Measurements from ENCODE around the gene NHLRC2. TPM values are rescaled to one million over a fixed set of nuclear protein-coding genes. Genes with fewer than 3 reads are reported as not detected.
"Not testable (repeated sequence)": the region's sequence is repeated elsewhere in the genome, so short reads cannot be mapped to it uniquely, and the experiment has no call there.

Gene NHLRC2
- polyA plus RNA-seq (2013, experiment 1 of 2), result 6.8 TPM
- 6.9 TPM for polyA plus RNA-seq (2013, experiment 2 of 2)

- Histone ChIP-seq H2BK120ac (ENCODE audit: low read depth, low read length) (peak within 1 kb of the TSS; percentile 15), H2BK5ac (ENCODE audit: low read length) (peak within 1 kb of the TSS; percentile 87), H2AK5ac (ENCODE audit: low read length) (no peak within 1 kb of the TSS), H4K8ac (ENCODE audit: low read depth, low read length) (peak within 1 kb of the TSS; percentile 83), H4K5ac (ENCODE audit: low read length) (peak within 1 kb of the TSS; percentile 48), H3K18ac (ENCODE audit: low read length) (peak within 1 kb of the TSS; percentile 92), H3K56ac (ENCODE audit: low read length) (peak within 1 kb of the TSS; percentile 99), H3K36me3 (ENCODE audit: control insufficient read depth, insufficient read depth, low read length) (no peaks in the 10 kb centered on the region), H3K27me3 (ENCODE audit: insufficient read depth, low read length, poor library complexity) (no peaks in the 10 kb centered on the region), H3K27ac (ENCODE audit: low read depth, low read length) (peak within 1 kb of the TSS; percentile 24), H3K4ac (ENCODE audit: low read depth, low read length) (peak within 1 kb of the TSS; percentile 78), H3K4me1 (ENCODE audit: control insufficient read depth, low read depth, low read length) (peaks cover 4% of the 10 kb centered on the region), H3K4me2 (ENCODE audit: low read length) (peak within 1 kb of the TSS; percentile 34), H3K9ac (ENCODE audit: low read length) (peak within 1 kb of the TSS; percentile 95), H3K23ac (ENCODE audit: low read length) (peak within 1 kb of the TSS; percentile 82), H2BK15ac (replicated peaks; ENCODE audit: low read depth) (no peak within 1 kb of the TSS), H3K79me2 (ENCODE audit: control insufficient read depth, insufficient read depth, low read length) (peaks cover 10% of the 10 kb centered on the region), H3K4me3 (ENCODE audit: low read length) (peak within 1 kb of the TSS; percentile 89), H3K79me1 (ENCODE audit: low read length) (peaks cover 4% of the 10 kb centered on the region)
- peak; percentile 90 for DNase-seq
- WGBS (ENCODE audit: extremely low coverage, insufficient coverage, low lambda C conversion rate), result no CpG with 5 or more reads among the region's 39 CpGs
These were observed at the start of gene NHLRC2, which contains the start of gene DCLRE1A for GRCh38 chr10:113854013-113854760. Gene NHLRC2, plus strand, starts transcription at chr10:113854661. Its CDS starts 212 bp downstream, at chr10:113854873. Gene DCLRE1A, minus strand, starts transcription at chr10:113854082. Its CDS starts 900 bp downstream, at chr10:113853182.

- no CpG with 5 or more reads among the region's 4 CpGs for WGBS (ENCODE audit: extremely low coverage, insufficient coverage, low lambda C conversion rate)
- H4K5ac ChIP-seq (ENCODE audit: low read length), result no peak overlapping the region
- no peak overlapping the region for H4K8ac ChIP-seq (ENCODE audit: low read depth, low read length)
- H2AK5ac ChIP-seq (ENCODE audit: low read length), result no peak overlapping the region
- H3K79me1 ChIP-seq (ENCODE audit: low read length), result no peaks in the 10 kb centered on the region
- H3K27me3 ChIP-seq (ENCODE audit: insufficient read depth, low read length, poor library complexity), result no peaks in the 10 kb centered on the region
- no peak overlapping the region for H3K18ac ChIP-seq (ENCODE audit: low read length)
- H3K23ac ChIP-seq (ENCODE audit: low read length), result no peak overlapping the region
- no peak overlapping the region for H3K27ac ChIP-seq (ENCODE audit: low read depth, low read length)
- no peaks in the 10 kb centered on the region for H3K79me2 ChIP-seq (ENCODE audit: control insufficient read depth, insufficient read depth, low read length)
- H2BK120ac ChIP-seq (ENCODE audit: low read depth, low read length), result no peak overlapping the region
- no peak overlapping the region for H3K4me2 ChIP-seq (ENCODE audit: low read length)
- DNase-seq, result no peak
- no peak overlapping the region for H2BK15ac ChIP-seq (replicated peaks; ENCODE audit: low read depth)
- no peak overlapping the region for H3K9ac ChIP-seq (ENCODE audit: low read length)
- no peak overlapping the region for H3K4me3 ChIP-seq (ENCODE audit: low read length)
- H2BK5ac ChIP-seq (ENCODE audit: low read length), result no peak overlapping the region
- H3K4me1 ChIP-seq (ENCODE audit: control insufficient read depth, low read depth, low read length), result no peaks in the 10 kb centered on the region
- no peaks in the 10 kb centered on the region for H3K36me3 ChIP-seq (ENCODE audit: control insufficient read depth, insufficient read depth, low read length)
- no peak overlapping the region for H3K4ac ChIP-seq (ENCODE audit: low read depth, low read length)
- H3K56ac ChIP-seq (ENCODE audit: low read length), result no peak overlapping the region
These were observed 48.0 kb upstream of the NHLRC2 start for GRCh38 chr10:113806503-113806902.

- Histone ChIP-seq H3K36me3 (ENCODE audit: control insufficient read depth, insufficient read depth, low read length) (no peaks in the 10 kb centered on the region), H2AK5ac (ENCODE audit: low read length) (no peak overlapping the region), H3K27ac (ENCODE audit: low read depth, low read length) (no peak overlapping the region), H3K4ac (ENCODE audit: low read depth, low read length) (no peak overlapping the region), H2BK5ac (ENCODE audit: low read length) (no peak overlapping the region), H3K23ac (ENCODE audit: low read length) (no peak overlapping the region), H3K4me2 (ENCODE audit: low read length) (no peak overlapping the region), H4K8ac (ENCODE audit: low read depth, low read length) (no peak overlapping the region), H3K4me3 (ENCODE audit: low read length) (no peak overlapping the region), H3K18ac (ENCODE audit: low read length) (no peak overlapping the region), H2BK120ac (ENCODE audit: low read depth, low read length) (no peak overlapping the region), H3K4me1 (ENCODE audit: control insufficient read depth, low read depth, low read length) (no peaks in the 10 kb centered on the region), H3K79me2 (ENCODE audit: control insufficient read depth, insufficient read depth, low read length) (no peaks in the 10 kb centered on the region), H3K56ac (ENCODE audit: low read length) (no peak overlapping the region), H3K9ac (ENCODE audit: low read length) (no peak overlapping the region), H4K5ac (ENCODE audit: low read length) (no peak overlapping the region), H3K79me1 (ENCODE audit: low read length) (no peaks in the 10 kb centered on the region), H3K27me3 (ENCODE audit: insufficient read depth, low read length, poor library complexity) (no peaks in the 10 kb centered on the region), H2BK15ac (replicated peaks; ENCODE audit: low read depth) (no peak overlapping the region)
- DNase-seq, result no peak
- no CpG with 5 or more reads among the region's 3 CpGs for WGBS (ENCODE audit: extremely low coverage, insufficient coverage, low lambda C conversion rate)
These were observed 46.3 kb upstream of the NHLRC2 start for GRCh38 chr10:113808168-113808567.

GRCh38 chr10:113814700-113815099, 39.8 kb upstream of the NHLRC2 start:
- H4K5ac ChIP-seq (ENCODE audit: low read length); DNase-seq; H3K27me3 ChIP-seq (ENCODE audit: insufficient read depth, low read length, poor library complexity); H3K4me1 ChIP-seq (ENCODE audit: control insufficient read depth, low read depth, low read length); H3K4ac ChIP-seq (ENCODE audit: low read depth, low read length); H2BK5ac ChIP-seq (ENCODE audit: low read length); H3K4me3 ChIP-seq (ENCODE audit: low read length); H2BK15ac ChIP-seq (replicated peaks; ENCODE audit: low read depth); H3K79me2 ChIP-seq (ENCODE audit: control insufficient read depth, insufficient read depth, low read length); H2AK5ac ChIP-seq (ENCODE audit: low read length); H4K8ac ChIP-seq (ENCODE audit: low read depth, low read length); H3K18ac ChIP-seq (ENCODE audit: low read length); H3K27ac ChIP-seq (ENCODE audit: low read depth, low read length); H3K36me3 ChIP-seq (ENCODE audit: control insufficient read depth, insufficient read depth, low read length); H3K9ac ChIP-seq (ENCODE audit: low read length); H2BK120ac ChIP-seq (ENCODE audit: low read depth, low read length); H3K56ac ChIP-seq (ENCODE audit: low read length); H3K23ac ChIP-seq (ENCODE audit: low read length); H3K4me2 ChIP-seq (ENCODE audit: low read length); H3K79me1 ChIP-seq (ENCODE audit: low read length): not testable (repeated sequence)
- no CpG with 5 or more reads among the region's 1 CpG for WGBS (ENCODE audit: extremely low coverage, insufficient coverage, low lambda C conversion rate)

- H3K9ac ChIP-seq (ENCODE audit: low read length), result no peak overlapping the region
- H3K4me3 ChIP-seq (ENCODE audit: low read length), result no peak overlapping the region
- peaks cover 2% of the 10 kb centered on the region for H3K4me1 ChIP-seq (ENCODE audit: control insufficient read depth, low read depth, low read length)
- H3K56ac ChIP-seq (ENCODE audit: low read length), result peak overlapping the region; percentile 17
- no peak for DNase-seq
- no peak overlapping the region for H3K4ac ChIP-seq (ENCODE audit: low read depth, low read length)
- no peak overlapping the region for H3K18ac ChIP-seq (ENCODE audit: low read length)
- no CpG with 5 or more reads among the region's 4 CpGs for WGBS (ENCODE audit: extremely low coverage, insufficient coverage, low lambda C conversion rate)
- no peak overlapping the region for H4K5ac ChIP-seq (ENCODE audit: low read length)
- no peaks in the 10 kb centered on the region for H3K79me2 ChIP-seq (ENCODE audit: control insufficient read depth, insufficient read depth, low read length)
- no peak overlapping the region for H3K27ac ChIP-seq (ENCODE audit: low read depth, low read length)
- no peak overlapping the region for H3K4me2 ChIP-seq (ENCODE audit: low read length)
- H3K36me3 ChIP-seq (ENCODE audit: control insufficient read depth, insufficient read depth, low read length), result no peaks in the 10 kb centered on the region
- H2BK5ac ChIP-seq (ENCODE audit: low read length), result no peak overlapping the region
- H2BK120ac ChIP-seq (ENCODE audit: low read depth, low read length), result no peak overlapping the region
- no peak overlapping the region for H2AK5ac ChIP-seq (ENCODE audit: low read length)
- no peaks in the 10 kb centered on the region for H3K27me3 ChIP-seq (ENCODE audit: insufficient read depth, low read length, poor library complexity)
- H2BK15ac ChIP-seq (replicated peaks; ENCODE audit: low read depth), result no peak overlapping the region
- no peak overlapping the region for H4K8ac ChIP-seq (ENCODE audit: low read depth, low read length)
- no peaks in the 10 kb centered on the region for H3K79me1 ChIP-seq (ENCODE audit: low read length)
- H3K23ac ChIP-seq (ENCODE audit: low read length), result no peak overlapping the region
These were observed 34.5 kb upstream of the NHLRC2 start for GRCh38 chr10:113819989-113820388.
